H9 (cell line): Measurements from ENCODE around the gene ZNF775. TPM values are rescaled to one million over a fixed set of nuclear protein-coding genes. Genes with fewer than 3 reads are reported as not detected.

Source experiments
- DNase-seq: peaks from one replicate; pipeline ENCODE4 v3.0.0-alpha.2; 2017
- H2AFZ ChIP-seq: one replicate; pipeline ENCODE4 v1.6.1; 2013; ENCODE audit warnings: mild to moderate bottlenecking, low read length, control low read depth, moderate library complexity
- H2AK5ac ChIP-seq: 2 replicates; pipeline ENCODE4 v1.6.1; 2013; ENCODE audit warnings: low read length, control low read depth, mixed read lengths; ENCODE audit not compliant: insufficient read length
- H2BK120ac ChIP-seq: one replicate; pipeline ENCODE4 v1.6.1; 2013; ENCODE audit warnings: low read depth, mild to moderate bottlenecking, low read length, control low read depth, inconsistent platforms; ENCODE audit not compliant: poor library complexity, severe bottlenecking
- H2BK12ac ChIP-seq: 2 replicates; pipeline ENCODE4 v1.6.1; 2013; ENCODE audit warnings: low read length, control low read depth, mixed read lengths, low read depth; ENCODE audit not compliant: insufficient read length
- H2BK15ac ChIP-seq: 2 replicates; pipeline ENCODE4 v1.6.1; 2013; ENCODE audit warnings: low read depth, low read length, control low read depth
- H2BK20ac ChIP-seq: one replicate; pipeline ENCODE4 v1.6.1; 2013; ENCODE audit warnings: low read depth, mild to moderate bottlenecking, low read length, control low read depth, inconsistent platforms; ENCODE audit not compliant: poor library complexity, severe bottlenecking
- H2BK5ac ChIP-seq: 2 replicates; pipeline ENCODE4 v1.6.1; 2013; ENCODE audit warnings: low read length, control low read depth, mixed read lengths; ENCODE audit not compliant: insufficient read length
- H3K14ac ChIP-seq: 2 replicates; pipeline ENCODE4 v1.6.1; 2013; ENCODE audit warnings: low read length, control low read depth; ENCODE audit not compliant: insufficient read depth
- H3K18ac ChIP-seq: 2 replicates; pipeline ENCODE4 v1.6.1; 2013; ENCODE audit warnings: low read depth, mild to moderate bottlenecking, mixed read lengths, low read length, control low read depth; ENCODE audit not compliant: insufficient read length
- H3K23ac ChIP-seq: 2 replicates; pipeline ENCODE4 v1.6.1; 2013; ENCODE audit warnings: low read length, control low read depth, mixed read lengths, low read depth; ENCODE audit not compliant: insufficient read length
- H3K23me2 ChIP-seq: 2 replicates; pipeline ENCODE4 v1.6.1; 2013; ENCODE audit warnings: low read depth, mild to moderate bottlenecking, mixed read lengths, low read length, control low read depth; ENCODE audit not compliant: insufficient read length, poor library complexity, severe bottlenecking
- H3K27ac ChIP-seq: 2 replicates; pipeline ENCODE4 v1.5.1; 2013; ENCODE audit warnings: low read length, control low read depth, mixed read lengths, low read depth; ENCODE audit not compliant: insufficient read length
- H3K27me3 ChIP-seq: 2 replicates; pipeline ENCODE4 v1.6.1; 2013; ENCODE audit warnings: low read length, control low read depth, inconsistent platforms; ENCODE audit not compliant: insufficient read depth
- H3K4ac ChIP-seq: 2 replicates; pipeline ENCODE4 v1.6.1; 2013; ENCODE audit warnings: low read depth, mild to moderate bottlenecking, control low read depth, inconsistent platforms, low read length, moderate library complexity
- H3K4me1 ChIP-seq: 2 replicates; pipeline ENCODE4 v1.6.1; 2013; ENCODE audit warnings: low read length, control low read depth, inconsistent platforms; ENCODE audit not compliant: insufficient read depth
- H3K4me2 ChIP-seq: 2 replicates; pipeline ENCODE4 v1.6.1; 2013; ENCODE audit warnings: low read length, control low read depth, mixed read lengths; ENCODE audit not compliant: insufficient read length, insufficient read depth
- H3K56ac ChIP-seq: 2 replicates; pipeline ENCODE4 v1.6.1; 2013; ENCODE audit warnings: low read depth, mild to moderate bottlenecking, mixed read lengths, low read length, control low read depth; ENCODE audit not compliant: insufficient read length
- H3K79me1 ChIP-seq: 2 replicates; pipeline ENCODE4 v1.6.1; 2013; ENCODE audit warnings: low read depth, mild to moderate bottlenecking, moderate library complexity, low read length, control low read depth, inconsistent platforms; ENCODE audit not compliant: insufficient read depth, poor library complexity, severe bottlenecking
- H3K79me2 ChIP-seq: 2 replicates; pipeline ENCODE4 v1.6.1; 2013; ENCODE audit warnings: low read length, control low read depth, inconsistent platforms; ENCODE audit not compliant: insufficient read depth
- H3K9ac ChIP-seq: 2 replicates; pipeline ENCODE4 v1.6.1; 2013; ENCODE audit warnings: low read length, control low read depth, mixed read lengths; ENCODE audit not compliant: insufficient read length; ENCODE audit errors: extremely low read depth
- H3K9me3 ChIP-seq: one replicate; pipeline ENCODE4 v1.6.1; 2013; ENCODE audit warnings: low read depth, low read length, inconsistent platforms; ENCODE audit not compliant: control insufficient read depth
- H3T11ph ChIP-seq: one replicate; pipeline ENCODE4 v1.6.1; 2013; ENCODE audit warnings: mild to moderate bottlenecking, low read length, control low read depth, inconsistent platforms
- H4K20me1 ChIP-seq: one replicate; pipeline ENCODE4 v1.6.1; 2013; ENCODE audit not compliant: control insufficient read depth, insufficient read length, insufficient read depth
- H4K5ac ChIP-seq: 2 replicates; pipeline ENCODE4 v1.6.1; 2013; ENCODE audit warnings: low read depth, mild to moderate bottlenecking, mixed read lengths, low read length, control low read depth; ENCODE audit not compliant: insufficient read length
- H4K8ac ChIP-seq: replicated peaks from 2 replicates; pipeline ENCODE4 v1.6.1; 2013; ENCODE audit warnings: low read length, control low read depth, mixed read lengths, low read depth; ENCODE audit not compliant: insufficient read length
- H4K91ac ChIP-seq: 2 replicates; pipeline ENCODE4 v1.6.1; 2013; ENCODE audit warnings: low read depth, mild to moderate bottlenecking, moderate library complexity, mixed read lengths, low read length, control low read depth; ENCODE audit not compliant: insufficient read length
- H3K27ac Mint-ChIP-seq, 3 experiments: 2 replicates in 2 of 3; 3 replicates in 1 of 3; pipeline ENCODE4 v1.8.0; 2020 to 2021; ENCODE audit warnings: mixed read lengths in 3 of 3, mild to moderate bottlenecking in 1 of 3, moderate library complexity in 1 of 3
- H3K27me3 Mint-ChIP-seq: 2 replicates; pipeline ENCODE4 v1.8.0; 2021; ENCODE audit warnings: low read depth, mild to moderate bottlenecking, moderate library complexity, mixed read lengths
- H3K36me3 Mint-ChIP-seq, 3 experiments: 2 replicates in 2 of 3; 3 replicates in 1 of 3; pipeline ENCODE4 v1.8.0; 2020 to 2021; ENCODE audit warnings: low read depth in 3 of 3, mixed read lengths in 3 of 3; ENCODE audit not compliant: insufficient read depth in 1 of 3
- H3K4me1 Mint-ChIP-seq, 2 experiments: 2 replicates each; pipeline ENCODE4 v1.8.0; 2020; ENCODE audit warnings: mixed read lengths in 2 of 2
- H3K4me3 Mint-ChIP-seq, 2 experiments: 2 replicates in 1 of 2; 3 replicates in 1 of 2; pipeline ENCODE4 v1.8.0; 2020 to 2021; ENCODE audit warnings: mild to moderate bottlenecking in 2 of 2, mixed read lengths in 2 of 2, moderate library complexity in 1 of 2
- H3K9me3 Mint-ChIP-seq, 2 experiments: 2 replicates in 1 of 2; 3 replicates in 1 of 2; pipeline ENCODE4 v1.8.0; 2020; ENCODE audit warnings: mild to moderate bottlenecking in 2 of 2, mixed read lengths in 2 of 2, moderate library complexity in 1 of 2
- WGBS: extraction: QIAGEN DNeasy Blood & Tissue Kit; methylation state at CpG from one replicate; pipeline ENCODE4 v1.1.7; 2013; ENCODE audit warnings: missing lambda C conversion rate, low lambda C conversion rate, mixed read lengths; ENCODE audit not compliant: insufficient read length; ENCODE audit errors: extremely low coverage; 5-methylcytosine and 5-hydroxymethylcytosine counted together
- total RNA-seq: library from RNA; stranded (reverse); gene quantifications from 2 replicates; pipeline ENCODE4 v1.2.1, GENCODE V29; 2021
- TF ChIP-seq, protein P1 (sequence below): fragments of 200-600 bp; sonication (generic); conservative IDR thresholded peaks from 3 replicates; pipeline ENCODE4 v1.8.0; 2021; ENCODE audit warnings: antibody characterized with exemption, mild to moderate bottlenecking

The ZNF775 gene
- total RNA-seq, 1 experiment from 2014 or later = 10.5 TPM

DNA sequence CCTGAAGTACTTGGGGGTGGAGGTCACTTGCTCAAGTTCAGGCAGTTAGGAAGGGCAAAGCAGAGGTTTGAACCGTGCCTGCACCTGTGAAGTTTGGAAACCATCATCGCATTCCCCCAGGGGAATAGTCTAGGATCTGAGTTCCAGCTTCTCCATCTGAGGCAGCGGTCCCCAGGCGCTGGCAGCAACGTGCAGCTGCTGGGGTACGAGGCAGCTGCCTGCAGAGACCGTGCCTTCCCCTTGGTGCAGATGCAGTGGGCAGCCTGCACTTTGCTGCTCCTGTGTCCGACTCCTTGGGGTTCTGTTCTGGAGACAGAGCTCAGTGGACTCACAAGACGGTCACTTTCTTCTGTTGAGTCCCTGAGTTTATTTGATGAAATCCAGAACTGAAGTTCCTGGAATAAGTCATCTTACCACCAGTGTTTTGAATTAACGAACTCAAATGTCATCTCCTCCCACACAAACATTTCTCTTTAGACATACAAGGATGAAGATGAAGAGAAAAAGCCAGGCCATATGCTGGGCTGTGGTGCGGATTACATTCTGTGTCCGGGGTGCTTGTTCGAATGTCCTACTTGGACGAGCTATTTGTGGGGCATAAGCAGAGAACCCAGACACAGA lies 51.4 kb downstream of the ZNF775 start:
- Mint-ChIP-seq H3K36me3 (no peaks in the 10 kb centered on the region; a peak in 1 of 7 replicates), H3K9me3 (no peaks in the 10 kb centered on the region), H3K27ac (no peak overlapping the region), H3K27me3 (peaks cover 60% of the 10 kb centered on the region), H3K4me3 (no peak overlapping the region), H3K4me1 (peaks cover 30 to 33% of the 10 kb centered on the region in 2 experiments)
- Histone ChIP-seq H4K91ac (no peak overlapping the region), H2AFZ (no peak overlapping the region), H2BK5ac (no peak overlapping the region), H3K79me1 (no peaks in the 10 kb centered on the region), H3K9me3 (no peaks in the 10 kb centered on the region), H3K27ac (no peak overlapping the region), H3K27me3 (no peaks in the 10 kb centered on the region), H2BK120ac (no peak overlapping the region), H4K5ac (no peak overlapping the region), H3T11ph (no peak overlapping the region), H3K9ac (no peak overlapping the region), H3K4me2 (no peak overlapping the region), H4K20me1 (no peaks in the 10 kb centered on the region), H2BK15ac (no peak overlapping the region), H4K8ac (no peak overlapping the region), H3K18ac (no peak overlapping the region), H3K14ac (no peak overlapping the region), H3K4me1 (peaks cover 11% of the 10 kb centered on the region), H2BK20ac (no peak overlapping the region), H3K23me2 (no peaks in the 10 kb centered on the region), H3K23ac (no peak overlapping the region), H3K79me2 (no peaks in the 10 kb centered on the region), H2AK5ac (no peak overlapping the region), H3K4ac (no peak overlapping the region), H3K56ac (no peak overlapping the region), H2BK12ac (no peak overlapping the region)
- no peak for DNase-seq
- TF ChIP-seq, protein P1, sequence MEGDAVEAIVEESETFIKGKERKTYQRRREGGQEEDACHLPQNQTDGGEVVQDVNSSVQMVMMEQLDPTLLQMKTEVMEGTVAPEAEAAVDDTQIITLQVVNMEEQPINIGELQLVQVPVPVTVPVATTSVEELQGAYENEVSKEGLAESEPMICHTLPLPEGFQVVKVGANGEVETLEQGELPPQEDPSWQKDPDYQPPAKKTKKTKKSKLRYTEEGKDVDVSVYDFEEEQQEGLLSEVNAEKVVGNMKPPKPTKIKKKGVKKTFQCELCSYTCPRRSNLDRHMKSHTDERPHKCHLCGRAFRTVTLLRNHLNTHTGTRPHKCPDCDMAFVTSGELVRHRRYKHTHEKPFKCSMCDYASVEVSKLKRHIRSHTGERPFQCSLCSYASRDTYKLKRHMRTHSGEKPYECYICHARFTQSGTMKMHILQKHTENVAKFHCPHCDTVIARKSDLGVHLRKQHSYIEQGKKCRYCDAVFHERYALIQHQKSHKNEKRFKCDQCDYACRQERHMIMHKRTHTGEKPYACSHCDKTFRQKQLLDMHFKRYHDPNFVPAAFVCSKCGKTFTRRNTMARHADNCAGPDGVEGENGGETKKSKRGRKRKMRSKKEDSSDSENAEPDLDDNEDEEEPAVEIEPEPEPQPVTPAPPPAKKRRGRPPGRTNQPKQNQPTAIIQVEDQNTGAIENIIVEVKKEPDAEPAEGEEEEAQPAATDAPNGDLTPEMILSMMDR = no peak
- WGBS = no CpG with 5 or more reads among the region's 14 CpGs
